GM18511 (cell line): ENCODE measurements around the gene SUCLG1.
A peak's percentile ranks its signal among the peaks of the same experiment; 100 is the strongest.
"Not testable (repeated sequence)": the region's sequence is repeated elsewhere in the genome, so short reads cannot be mapped to it uniquely, and the experiment has no call there.

Experiments used
- ATAC-seq: cut with Tn5 transposase; IDR thresholded peaks from one replicate; pipeline ENCODE4 v1.9.1; 2021; ENCODE audit warnings: mild to moderate bottlenecking, moderate library complexity; ENCODE audit not compliant: unreplicated experiment

SUCLG1 gene

GRCh38 chr2:84459018-84459943 is at the start of gene SUCLG1:
TSS of gene SUCLG1 (minus strand) at chr2:84459280. CDS start at chr2:84459269, 11 bp downstream.
- ATAC-seq: peak; percentile 96

DNA sequence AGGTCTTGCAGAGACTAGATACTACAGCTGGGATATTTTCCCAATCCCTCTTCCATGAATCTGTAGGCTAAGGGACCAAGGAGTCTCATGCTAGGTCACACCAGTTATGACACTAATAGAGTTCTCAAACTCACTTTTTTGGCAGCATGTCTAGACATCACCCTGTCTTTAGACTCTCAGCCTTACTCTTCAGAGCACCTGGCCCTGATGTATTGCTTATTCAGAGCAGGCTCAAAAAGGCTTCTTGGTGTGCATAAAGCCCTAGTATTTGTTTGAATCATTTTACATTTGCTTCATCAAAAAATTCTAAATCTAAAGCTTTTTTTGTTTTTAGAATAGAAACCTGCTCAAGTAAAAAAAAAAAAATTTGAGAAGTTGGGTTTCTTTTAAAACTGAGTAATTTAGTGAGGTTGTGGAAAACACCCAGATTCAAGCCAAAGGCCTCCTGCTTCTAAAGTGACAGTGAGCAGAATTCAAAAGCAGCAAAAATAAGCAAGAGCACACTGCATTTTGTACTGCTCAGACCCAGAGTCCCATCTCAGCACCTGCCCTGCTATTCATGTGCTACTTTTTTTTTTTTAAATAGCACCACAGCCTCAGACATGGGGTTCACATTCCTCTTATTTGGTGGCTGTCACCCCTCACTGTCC is 39.2 kb upstream of the SUCLG1 start:
- ATAC-seq: no peak

- ATAC-seq: no peak
These were observed 38.2 kb upstream of the SUCLG1 start for GRCh38 chr2:84497285-84497684.

DNA sequence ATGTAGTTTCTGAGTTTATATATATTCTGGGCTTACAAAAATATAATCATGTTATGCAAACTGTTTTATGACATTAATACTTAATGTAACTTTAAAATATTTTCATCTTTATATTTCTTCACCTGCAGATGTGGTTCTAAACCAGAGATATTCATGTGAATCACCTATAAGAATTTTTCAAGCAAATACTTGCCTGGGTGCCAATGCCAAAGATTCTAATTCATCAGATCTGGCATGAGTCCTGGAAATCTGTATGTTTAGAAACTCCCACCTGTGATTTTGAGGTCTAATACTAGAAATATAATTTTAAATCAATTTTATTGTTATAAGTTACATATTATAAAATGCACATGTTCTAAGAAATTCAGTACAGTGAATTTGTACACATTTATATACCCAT is 37.3 kb upstream of the SUCLG1 start:
- no peak for ATAC-seq

DNA sequence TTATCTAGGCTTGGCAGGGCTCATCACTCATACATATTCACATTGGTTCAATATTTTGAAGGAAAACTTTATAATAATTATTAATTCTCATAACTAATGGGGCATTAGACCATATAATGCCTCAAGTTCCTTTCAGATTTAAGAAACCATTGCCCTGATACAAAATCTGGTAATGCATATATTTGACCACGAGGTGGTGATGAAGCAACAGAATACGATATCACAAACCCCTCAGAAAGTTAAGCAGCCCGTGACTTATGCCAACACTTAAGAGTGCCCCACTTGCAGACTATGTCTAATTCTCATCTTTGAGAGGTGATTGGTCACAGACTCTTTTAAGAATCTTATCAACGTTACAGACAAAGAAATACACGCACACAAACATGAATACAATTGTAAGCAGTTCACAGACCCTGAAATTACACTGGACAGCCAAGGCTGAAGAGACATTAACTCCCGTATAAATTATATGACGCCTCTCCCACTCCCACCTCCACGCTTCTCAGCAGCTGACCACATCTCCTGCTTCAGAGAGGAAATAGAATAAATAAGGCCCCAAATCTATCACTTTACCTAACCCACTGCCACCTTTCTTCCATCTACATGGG is 36.6 kb upstream of the SUCLG1 start:
- peak; percentile 88 for ATAC-seq

- ATAC-seq: no peak
These were observed 35.0 kb upstream of the SUCLG1 start for GRCh38 chr2:84494070-84494469.

GRCh38 chr2:84493514-84493913 is 34.4 kb upstream of the SUCLG1 start:
- ATAC-seq: no peak

GRCh38 chr2:84492571-84492970 is 33.5 kb upstream of the SUCLG1 start:
- no peak for ATAC-seq

DNA sequence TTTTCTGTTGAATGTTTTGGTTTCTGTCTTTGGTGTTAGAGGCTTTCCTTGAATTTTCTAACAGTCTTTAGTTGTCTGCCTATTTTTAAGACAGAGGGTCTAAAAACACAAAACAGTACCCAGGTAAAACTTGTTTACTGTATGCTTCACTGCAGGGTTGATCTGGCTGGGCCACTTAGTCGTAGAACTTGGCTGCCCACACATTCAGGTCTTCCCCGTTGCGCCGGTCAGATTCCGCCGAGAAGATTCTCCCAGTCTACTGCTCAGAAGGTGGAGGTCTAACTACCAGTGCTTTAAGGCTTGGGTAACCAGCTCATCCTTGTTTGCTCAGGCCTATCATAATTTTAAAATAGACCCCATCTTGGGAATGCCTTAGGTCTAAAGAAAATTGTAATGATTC is 32.7 kb upstream of the SUCLG1 start:
- no peak for ATAC-seq

DNA sequence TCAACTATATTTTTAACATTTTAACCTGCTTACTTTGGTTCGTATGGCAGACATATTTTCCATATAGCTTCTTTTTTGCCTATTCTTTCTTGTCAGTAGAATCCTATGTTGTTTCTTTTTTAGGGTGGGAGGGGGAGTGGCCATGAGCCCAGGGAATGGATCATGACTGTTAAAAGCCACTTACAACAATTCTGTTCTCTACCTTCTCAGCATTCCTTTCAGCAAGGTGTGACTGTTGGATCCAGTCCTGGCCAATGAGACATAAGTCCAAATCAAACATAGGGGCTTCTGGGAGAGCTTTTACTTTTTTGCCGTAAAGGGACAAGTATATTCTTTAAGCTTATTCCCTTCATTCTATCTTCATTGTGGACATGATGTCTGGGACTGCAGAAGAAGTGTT is 32.2 kb upstream of the SUCLG1 start:
- ATAC-seq: no peak

DNA sequence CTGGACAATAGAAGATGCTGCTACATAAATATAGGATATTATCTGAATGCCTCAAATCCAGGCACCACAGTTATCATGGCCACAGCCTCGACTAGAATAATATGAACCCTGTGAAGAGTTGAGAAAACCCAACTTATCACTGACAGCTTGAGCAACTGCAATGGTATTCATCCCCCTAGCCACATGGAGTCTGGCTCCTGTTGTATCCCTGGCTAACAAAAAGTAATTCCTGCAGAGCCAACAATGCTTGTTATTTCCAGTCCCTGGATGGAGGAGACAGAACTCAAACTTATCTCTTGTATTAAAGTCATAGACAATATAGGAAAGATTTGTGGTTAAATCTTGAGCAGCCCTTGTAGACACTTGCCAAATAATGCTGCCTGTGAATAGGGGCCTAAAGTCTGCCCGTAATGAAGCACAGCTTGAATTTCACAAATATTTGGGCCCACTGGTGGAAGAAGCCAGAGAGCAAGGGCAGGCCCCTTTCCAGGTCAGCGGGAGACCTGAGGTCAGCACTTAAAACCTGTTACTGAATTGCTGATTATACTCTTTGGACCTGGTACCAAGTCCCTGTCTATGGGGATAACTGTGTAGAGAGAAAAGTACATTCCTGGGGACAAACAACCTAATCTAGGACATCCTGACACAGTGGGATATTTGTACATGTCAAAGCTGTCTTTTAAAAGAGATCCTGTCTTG is 28.4 kb upstream of the SUCLG1 start:
- ATAC-seq: no peak

GRCh38 chr2:84486441-84487115 is 27.5 kb upstream of the SUCLG1 start:
- no peak for ATAC-seq

DNA sequence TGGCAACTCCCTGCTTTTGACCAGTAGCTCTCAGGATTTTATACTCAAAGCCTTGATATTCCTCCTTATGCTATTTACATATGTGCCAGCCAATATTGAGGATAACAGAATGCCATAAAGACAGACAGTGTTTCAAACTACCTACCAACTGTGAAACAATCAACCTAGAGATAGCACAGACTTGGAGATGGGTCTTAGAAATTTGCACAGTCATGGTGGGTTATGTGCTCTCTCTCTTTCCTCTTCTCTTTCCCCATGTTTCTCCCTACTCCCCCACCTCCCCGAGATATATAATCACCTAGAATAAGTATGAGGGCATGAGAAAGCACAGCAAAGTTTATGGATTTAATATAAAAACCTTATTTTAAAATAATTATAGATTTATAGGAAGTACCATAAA is 24.2 kb upstream of the SUCLG1 start:
- ATAC-seq: no peak

DNA sequence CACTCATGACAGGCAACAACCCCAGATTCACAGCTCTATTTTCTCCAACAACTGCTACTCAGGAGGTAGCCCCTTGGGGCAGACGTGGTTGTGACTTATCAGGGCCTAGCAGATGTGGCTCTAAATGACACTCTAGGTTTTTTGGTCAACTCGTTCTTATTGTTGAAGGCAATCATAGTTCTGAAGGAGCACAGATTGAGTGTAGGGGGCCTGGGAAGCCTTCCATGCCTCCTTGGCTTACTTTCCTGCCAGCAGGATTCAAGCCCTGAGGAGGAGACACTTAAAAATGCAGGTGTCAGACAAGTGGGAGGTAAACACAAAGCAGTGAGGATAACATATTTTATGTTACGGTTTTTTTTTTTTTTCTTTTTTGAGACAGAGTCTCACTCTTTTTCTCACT is 23.5 kb upstream of the SUCLG1 start:
- no peak for ATAC-seq

- ATAC-seq: no peak
These were observed 22.6 kb upstream of the SUCLG1 start for GRCh38 chr2:84481702-84482101.

GRCh38 chr2:84478867-84479266 is 19.8 kb upstream of the SUCLG1 start:
- ATAC-seq: no peak

- no peak for ATAC-seq
These were observed 18.8 kb upstream of the SUCLG1 start for GRCh38 chr2:84477886-84478285.

- ATAC-seq: no peak
These were observed 15.1 kb upstream of the SUCLG1 start for GRCh38 chr2:84474176-84474575.

DNA sequence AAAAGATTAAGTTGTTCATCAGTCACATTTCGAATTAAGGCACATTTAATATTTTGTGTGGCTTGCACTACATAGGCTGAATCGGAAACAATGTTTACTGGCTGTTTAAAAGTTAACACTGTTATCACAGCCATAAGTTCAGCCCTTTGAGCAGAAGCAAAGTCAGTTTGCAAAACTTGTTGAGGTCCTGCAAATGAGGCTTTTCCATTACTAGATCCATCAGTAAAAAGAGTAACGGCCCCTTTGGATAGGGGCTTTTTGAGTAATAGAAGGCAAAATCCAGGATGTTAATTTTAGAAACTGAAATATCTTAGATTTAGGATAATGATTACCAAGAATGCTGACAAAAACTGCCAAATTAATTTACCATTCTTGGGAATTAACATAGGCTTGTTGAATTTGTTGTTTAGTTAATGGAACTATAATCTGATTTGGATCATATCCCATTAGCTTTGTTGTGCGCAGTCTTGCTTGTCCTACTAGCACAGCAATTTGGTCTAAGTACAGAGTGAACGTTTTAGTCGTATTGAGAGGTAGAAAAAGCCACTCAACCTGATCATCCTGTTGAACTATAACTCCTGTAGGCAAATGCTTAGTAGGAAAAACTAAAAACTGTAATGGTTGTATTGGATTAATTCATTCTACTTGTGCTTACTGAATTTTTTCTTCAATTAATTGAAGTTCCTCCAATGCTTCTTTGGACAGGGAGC is 13.9 kb upstream of the SUCLG1 start:
- no peak for ATAC-seq

DNA sequence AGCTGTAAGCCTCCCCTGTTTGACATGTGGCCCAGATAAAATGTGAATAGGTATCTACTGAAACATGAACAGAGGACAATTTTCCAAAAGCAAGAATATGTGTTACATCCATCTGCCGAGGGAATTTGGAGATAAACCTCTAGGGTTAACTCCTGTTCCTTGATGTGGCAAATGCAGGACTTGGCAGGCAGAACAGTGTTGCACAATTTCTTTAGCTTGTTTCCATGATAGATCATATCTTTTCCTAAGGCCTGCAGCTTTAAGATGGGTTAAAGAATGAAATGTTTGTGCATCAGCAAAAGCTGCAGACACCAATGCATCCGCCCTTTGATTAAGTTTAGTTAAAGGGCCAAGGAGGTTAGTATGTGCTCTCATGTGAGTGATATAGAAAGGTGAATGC is 13.3 kb upstream of the SUCLG1 start:
- ATAC-seq: not testable (repeated sequence)
